ENCODE results near the gene ASB16.
"Not testable (repeated sequence)": the region's sequence is repeated elsewhere in the genome, so short reads cannot be mapped to it uniquely, and the experiment has no call there.

The ASB16 gene, protein sequence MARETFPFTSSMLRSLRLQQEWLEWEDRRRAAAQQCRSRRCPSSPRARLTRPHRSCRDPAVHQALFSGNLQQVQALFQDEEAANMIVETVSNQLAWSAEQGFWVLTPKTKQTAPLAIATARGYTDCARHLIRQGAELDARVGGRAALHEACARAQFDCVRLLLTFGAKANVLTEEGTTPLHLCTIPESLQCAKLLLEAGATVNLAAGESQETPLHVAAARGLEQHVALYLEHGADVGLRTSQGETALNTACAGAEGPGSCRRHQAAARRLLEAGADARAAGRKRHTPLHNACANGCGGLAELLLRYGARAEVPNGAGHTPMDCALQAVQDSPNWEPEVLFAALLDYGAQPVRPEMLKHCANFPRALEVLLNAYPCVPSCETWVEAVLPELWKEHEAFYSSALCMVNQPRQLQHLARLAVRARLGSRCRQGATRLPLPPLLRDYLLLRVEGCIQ

DNA sequence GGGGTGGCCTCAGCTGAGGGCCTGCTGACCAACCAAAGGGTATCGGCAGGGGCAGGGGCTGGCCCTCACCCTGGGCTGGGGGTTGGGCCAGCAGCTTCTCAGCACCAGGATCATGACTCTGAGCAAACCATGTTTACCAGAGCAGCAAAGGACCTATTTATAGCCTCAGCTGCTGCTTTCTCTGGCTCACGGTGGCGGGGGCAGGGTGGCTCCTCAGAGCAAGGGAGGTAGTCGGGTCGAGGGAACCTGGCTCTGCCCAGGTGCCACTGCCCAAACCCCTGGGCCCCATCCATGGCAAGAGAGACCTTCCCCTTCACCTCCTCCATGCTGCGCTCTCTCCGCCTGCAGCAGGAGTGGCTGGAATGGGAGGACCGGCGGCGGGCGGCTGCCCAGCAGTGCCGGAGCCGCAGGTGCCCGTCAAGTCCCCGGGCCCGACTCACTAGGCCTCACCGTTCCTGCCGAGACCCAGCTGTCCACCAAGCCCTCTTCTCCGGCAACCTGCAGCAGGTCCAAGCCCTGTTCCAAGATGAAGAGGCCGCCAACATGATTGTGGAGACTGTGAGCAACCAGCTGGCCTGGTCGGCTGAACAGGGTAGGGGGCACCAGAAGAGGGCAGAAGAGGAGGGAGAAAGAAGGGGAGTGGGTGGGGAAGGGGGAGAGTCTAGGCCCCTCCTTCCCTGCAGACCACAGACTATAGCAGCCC is at the start of gene ASB16:
ASB16 (plus strand) TSS at position 206 of the 703 bp plus-strand sequence; CDS start at position 292, 86 bp downstream.
- no peak for DNase-seq

DNA sequence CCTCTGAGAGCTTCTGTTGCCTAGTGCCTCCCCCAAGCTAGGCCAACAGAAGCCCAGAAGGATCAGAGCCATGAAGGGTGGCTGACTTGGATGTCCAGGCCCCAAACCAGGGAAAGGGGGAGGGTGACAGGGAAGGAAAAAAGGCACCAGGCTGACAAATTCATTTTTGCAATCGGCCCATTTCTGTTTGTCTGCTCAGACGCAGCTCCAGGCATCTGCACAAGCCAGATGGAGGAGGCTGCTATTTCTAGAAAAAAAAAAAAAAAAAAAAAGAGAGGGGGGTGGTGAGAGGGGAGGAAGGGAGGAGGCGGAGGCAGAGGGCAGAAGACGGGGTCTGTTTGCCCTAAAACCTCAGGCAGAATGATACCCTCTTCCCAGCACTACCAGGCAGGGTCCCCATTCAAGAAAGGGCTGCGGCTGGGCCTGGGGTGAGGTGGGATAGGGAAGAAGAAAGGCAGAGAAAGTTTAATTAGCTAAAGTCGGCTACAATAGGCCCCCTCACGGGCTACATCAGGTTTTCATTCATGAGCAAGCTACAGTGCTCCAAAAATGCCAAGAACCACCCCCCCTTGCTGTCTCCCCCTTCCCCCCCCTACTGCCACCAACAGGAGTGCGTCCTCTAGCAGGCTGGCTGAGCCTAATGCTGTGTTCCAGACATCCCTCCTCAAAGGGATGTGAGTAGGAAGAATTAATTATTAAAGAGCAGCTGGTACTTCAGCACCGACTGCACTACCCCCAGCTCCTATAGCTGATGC is 49.5 kb upstream of the ASB16 start:
- no peak for DNase-seq

- no peak for DNase-seq
These were observed 48.3 kb upstream of the ASB16 start for GRCh38 chr17:44121997-44122815.

DNA sequence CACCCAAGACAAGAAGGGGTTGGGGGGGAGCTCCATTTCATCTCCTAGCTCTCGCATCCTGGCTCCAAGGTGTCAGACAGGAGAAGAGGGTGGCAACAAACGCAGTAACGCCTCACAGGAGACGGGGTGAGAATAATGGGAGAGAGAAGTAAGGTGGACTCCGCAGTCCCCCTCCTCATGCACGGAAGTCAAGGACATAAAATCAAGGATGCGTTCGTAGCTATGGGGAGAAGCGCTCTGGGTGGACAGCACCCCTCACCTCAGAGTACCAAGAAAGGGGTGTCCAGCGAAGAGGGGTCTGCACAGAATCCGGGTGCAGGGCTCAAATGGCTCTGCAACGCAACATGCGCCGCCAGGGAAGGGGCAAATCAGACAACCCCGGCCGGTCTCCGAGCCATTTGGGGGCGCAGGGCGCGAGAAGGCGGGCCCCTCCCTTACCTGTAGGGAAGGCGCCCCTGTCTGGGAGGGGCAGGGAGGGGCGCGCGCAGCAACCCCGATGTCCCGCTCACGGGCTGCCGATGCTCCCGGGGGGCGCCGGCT is 47.6 kb upstream of the ASB16 start:
- DNase-seq = peak; percentile 18

DNA sequence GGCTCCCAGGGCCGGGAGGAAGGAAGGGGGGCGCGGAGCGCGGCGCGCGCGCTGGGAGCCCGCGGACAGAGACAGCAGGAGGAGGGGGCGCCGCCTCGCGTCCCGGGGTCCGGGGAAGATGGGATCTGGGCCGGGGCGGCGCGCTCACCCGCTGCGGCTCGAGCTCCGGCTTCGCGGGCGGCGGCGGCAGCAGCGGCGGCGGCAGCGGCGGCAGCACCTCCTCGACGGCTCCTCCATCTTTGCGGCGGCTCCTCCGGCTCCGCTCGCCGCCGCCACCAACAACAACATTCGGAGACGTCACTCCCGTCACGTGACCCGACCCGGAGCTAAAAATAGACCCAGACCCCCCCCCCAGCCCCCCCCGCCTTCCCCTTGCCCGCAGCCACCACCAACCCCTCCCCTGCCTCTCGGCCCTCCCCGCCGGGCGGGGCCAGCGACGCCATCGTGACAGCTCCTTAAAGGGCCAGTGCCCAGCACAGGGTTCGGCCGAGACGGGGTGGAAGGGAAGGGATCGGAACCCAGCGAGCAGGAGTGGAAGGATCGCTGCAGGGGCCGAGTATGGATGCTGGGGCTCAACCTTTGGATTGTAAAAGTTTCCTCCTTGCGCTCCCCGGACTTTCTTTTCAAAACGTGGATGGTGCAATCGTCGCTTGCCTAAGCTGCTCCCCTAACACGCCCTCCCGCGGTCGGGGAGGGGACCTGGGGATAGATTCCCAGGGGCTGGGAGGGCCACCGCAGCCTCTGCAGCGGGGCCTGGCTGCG is 47.0 kb upstream of the ASB16 start, which contains the start of gene HDAC5:
HDAC5 (minus strand) TSS at position 286 of the 762 bp plus-strand sequence. CDS start 6,126 bp downstream, outside the sequence.
- DNase-seq = peak; percentile 97

DNA sequence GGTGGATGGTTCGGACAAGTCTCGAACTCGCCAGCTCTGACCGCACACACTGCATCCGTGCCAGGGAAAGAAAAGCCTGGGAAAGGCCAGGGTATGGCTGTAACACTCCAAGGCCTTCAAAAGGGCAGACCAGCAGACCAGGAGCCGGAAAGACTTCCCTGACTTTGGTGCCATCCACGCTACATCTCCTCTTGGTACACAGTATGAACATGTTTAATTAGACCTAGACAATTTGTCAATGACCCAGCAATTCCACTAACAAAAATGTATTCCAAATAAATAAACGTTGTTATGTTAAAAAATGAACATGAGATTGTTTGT is 46.4 kb upstream of the ASB16 start:
- no peak for DNase-seq

DNA sequence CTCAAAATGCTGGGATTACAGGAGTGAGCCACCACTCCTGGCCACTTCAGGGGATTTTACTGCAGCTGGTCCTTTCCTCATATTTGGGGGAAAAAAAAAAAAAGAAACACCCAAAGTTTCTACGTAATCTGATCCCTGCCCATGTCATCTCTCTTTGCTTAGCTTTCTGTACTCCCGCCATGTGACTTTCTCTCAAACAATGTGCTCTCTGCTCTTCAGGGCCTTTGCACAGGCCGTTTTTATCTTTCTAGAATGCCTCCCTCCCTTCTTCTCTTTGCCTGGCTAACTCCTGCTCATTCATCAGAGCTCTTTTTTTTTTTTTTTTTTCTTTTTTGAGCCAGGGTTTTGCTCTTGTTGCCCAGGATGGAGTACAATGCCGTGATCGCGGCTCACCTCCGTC is 42.1 kb upstream of the ASB16 start:
- DNase-seq = no peak

GRCh38 chr17:44130693-44131349 is 39.7 kb upstream of the ASB16 start:
- no peak for DNase-seq

- DNase-seq = not testable (repeated sequence)
These were observed 39.1 kb upstream of the ASB16 start for GRCh38 chr17:44131372-44131771.

DNA sequence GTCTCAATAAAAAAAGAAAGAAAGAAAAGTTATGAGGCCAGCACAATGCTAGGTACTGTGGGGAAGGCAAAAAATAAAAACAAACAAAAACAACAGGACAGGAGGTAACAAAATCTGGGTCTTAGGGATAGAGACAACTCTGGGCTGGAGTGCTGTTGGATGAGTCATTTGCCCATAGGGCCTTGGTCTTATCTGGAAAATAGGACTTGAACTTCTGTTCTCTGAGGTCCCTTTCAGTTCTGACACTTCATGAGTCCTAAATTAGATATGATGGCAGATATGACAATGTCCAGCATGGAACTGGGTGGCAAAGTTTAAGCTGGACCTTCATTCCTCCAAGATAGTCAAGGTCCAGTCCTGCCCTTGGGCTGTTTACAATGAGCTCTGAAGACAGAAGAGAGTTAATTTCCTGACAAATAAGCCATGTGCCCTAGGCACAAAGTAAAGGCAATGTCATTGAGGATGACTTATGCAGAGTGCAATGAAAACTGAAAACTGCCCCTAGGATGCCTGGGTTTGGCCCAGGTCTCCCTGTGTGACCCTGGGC is 38.2 kb upstream of the ASB16 start:
- no peak for DNase-seq

GRCh38 chr17:44133918-44134476 is 36.5 kb upstream of the ASB16 start:
- no peak for DNase-seq

DNA sequence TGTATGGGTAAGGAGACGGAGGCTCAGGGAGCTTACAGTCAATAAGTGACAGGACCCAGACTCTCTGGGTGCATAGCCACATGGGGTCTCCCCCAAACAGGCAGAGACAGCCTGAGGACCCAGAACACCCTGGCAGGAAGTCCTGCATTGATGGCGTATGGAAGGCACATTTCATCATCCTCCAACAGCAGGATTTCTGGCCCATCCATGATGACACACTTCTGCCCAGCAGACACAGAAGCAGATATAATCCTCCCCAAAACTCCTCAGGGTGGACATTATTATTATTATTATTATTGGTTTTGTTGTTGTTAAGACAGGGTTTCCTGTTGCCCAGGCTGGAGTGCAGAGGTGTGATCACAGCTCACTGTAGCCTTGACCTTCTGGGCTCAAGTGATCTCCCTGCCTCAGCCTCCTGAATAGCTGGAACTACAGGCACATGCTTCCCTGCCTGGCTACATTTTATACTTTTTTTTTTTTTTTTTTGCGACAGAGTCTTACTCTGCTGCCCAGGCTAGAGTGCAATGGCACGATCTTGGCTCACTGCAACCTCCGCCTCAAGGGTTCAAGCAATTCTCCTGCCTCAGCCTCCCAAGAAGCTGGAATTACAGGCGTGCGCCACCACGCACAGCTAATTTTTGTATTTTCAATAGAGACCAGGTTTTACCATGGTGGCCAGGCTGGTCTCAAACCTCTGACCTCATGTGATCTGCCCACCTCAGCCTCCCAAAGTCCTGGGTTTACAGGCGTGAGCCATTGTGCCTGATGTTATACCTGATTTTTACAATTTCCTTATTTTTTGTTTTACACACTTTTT is 35.5 kb upstream of the ASB16 start:
- no peak for DNase-seq

GRCh38 chr17:44137891-44138709 is 32.4 kb upstream of the ASB16 start:
- DNase-seq = peak; percentile 85

GRCh38 chr17:44143921-44144320 is 26.6 kb upstream of the ASB16 start:
- not testable (repeated sequence) for DNase-seq

DNA sequence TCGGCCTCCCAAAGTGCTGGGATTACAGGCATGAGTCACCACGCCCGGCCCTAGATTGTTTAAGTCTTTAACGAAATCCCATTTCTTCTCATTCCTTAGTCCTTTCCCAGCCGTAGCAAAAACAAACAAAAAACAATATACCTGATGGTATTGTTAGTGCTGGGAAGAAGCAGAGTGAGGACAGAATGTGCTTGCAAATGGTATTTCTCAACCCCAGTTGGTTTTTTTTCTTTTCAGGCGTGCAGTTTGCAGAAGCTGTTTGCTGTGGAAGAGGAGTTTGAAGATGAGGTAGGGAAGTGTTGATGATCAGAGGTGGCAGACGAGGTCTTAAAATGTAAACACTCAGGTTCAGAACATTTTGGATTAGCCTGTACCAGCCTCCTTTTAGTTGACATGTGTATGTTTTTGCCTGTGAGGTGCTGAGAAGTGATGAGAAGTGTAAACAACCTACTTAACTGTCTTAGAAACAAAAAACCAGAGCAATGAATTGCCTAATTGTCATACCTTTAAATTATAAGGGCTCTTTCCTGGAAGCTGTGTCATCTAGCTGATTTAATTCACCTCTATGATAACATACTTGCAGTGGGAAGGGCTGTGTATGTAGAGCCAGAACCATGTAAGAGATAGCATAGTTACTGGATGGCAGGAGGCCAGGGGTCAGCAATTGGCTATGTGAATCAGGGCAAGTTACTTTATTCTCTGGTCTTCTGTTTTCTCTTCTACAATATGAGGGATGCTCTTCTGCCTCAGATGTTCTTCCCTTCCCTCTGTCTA is 25.4 kb upstream of the ASB16 start:
- no peak for DNase-seq

- DNase-seq = no peak
These were observed 23.8 kb upstream of the ASB16 start for GRCh38 chr17:44146375-44147346.

Data from stimulated activated CD4-positive, alpha-beta T cell treated with anti-CD3 and anti-CD28 coated beads, Interleukin-15, amount 100 ng/mL, for 24 hours (primary cell).